GM19397 (cell line): ENCODE data around the gene BICC1.

Source experiments
- ATAC-seq: cut with Tn5 transposase; IDR thresholded peaks from one replicate; pipeline ENCODE4 v1.9.1; 2021; ENCODE audit warnings: mild to moderate bottlenecking, moderate library complexity; ENCODE audit not compliant: unreplicated experiment

The BICC1 gene

GRCh38 chr10:58817201-58817846, 304.7 kb downstream of the BICC1 start:
- no peak for ATAC-seq

GRCh38 chr10:58818900-58819299, 306.2 kb downstream of the BICC1 start:
- no peak for ATAC-seq

DNA sequence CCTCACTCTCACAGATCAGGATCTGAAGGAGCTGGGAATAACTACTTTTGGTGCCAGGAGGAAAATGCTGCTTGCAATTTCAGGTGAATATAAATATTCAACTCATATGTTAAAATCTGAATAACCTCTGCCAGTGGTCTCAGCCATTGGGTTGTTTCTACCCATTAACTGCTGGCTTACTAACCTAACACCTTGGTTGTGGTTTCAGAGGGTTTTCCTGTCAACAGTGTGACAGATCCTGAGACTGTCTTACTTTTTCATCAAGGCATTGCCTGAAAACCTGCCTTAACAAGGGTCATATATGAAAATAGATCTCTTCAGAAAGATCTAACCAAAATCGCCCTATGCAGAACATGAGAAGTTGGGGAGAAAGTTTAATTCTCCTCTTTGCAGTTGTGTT, 307.7 kb downstream of the BICC1 start:
- ATAC-seq: no peak

- no peak for ATAC-seq
Measured at GRCh38 chr10:58820861-58821751, 308.4 kb downstream of the BICC1 start.

DNA sequence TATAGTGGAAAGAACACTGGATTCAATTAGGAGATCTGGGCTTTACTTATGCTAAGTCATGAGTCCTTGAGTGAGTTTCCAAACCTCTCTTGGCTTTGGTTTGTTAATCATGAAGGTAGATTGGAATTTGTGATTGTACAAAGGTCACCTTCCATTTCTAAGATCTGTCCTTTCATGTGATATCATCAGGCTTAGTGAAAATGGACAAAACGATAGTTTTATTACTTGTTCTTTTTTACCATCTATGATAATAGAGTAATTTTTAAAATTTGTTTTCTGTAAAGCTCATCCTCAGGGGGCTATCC, 309.0 kb downstream of the BICC1 start:
- no peak for ATAC-seq

- ATAC-seq: no peak
Measured at GRCh38 chr10:58823983-58824382, 311.3 kb downstream of the BICC1 start.

DNA sequence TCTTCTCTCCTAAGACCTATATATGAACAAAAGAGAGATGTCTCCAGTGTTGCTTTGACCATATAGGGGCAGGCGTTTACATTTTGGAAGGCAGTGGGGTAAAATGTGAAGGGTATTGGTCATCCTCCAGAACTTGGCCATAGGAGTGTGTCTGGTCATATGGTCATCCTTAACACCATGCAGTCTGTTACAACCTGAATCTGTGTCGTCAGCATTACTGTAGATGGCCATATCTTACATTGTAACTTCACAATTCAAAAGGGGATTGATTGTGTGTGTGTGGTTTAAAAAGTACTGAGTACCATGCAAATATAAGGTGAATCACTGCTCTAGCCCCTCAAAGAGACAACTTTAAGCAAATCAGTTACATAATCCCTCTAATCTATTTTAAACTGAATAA, 311.7 kb downstream of the BICC1 start:
- no peak for ATAC-seq

GRCh38 chr10:58826694-58827093, 314.0 kb downstream of the BICC1 start:
- no peak for ATAC-seq

DNA sequence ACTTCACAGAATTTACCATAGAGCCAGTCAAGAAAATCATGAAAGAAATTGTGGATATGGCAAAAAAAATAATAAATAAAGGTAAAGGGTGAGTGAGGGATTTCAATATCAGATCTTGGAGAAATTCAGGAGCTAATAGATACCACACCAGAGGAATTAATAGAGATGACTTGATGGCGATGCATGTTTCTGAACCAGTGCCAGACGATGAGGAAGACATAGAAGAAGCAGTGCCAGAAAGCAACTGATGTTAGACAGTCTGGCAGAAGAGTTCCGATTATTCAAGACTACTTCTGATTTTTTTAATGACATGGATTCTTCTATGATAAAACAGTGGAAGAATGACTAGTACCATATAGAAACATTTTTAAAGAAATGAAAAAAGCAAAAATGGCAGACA, 314.7 kb downstream of the BICC1 start:
- ATAC-seq: no peak

DNA sequence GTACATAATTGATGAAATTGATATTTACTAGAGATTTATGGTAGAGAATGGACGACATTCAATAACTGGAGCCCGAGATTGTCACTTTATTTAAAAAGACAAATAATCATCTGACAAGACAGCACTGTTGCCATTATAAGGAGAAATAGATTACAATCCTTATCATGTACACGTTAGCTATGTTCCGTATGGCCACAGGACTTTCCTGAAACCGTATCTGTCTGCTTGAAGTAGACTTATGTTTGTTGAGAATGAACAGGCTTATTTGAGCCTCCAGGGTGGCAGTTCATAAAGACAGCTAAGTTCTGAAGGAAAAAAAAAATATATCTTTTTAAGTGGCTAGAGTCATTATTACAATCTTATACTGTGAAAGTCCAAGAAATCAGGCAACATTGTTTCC, 317.2 kb downstream of the BICC1 start:
- ATAC-seq: no peak

DNA sequence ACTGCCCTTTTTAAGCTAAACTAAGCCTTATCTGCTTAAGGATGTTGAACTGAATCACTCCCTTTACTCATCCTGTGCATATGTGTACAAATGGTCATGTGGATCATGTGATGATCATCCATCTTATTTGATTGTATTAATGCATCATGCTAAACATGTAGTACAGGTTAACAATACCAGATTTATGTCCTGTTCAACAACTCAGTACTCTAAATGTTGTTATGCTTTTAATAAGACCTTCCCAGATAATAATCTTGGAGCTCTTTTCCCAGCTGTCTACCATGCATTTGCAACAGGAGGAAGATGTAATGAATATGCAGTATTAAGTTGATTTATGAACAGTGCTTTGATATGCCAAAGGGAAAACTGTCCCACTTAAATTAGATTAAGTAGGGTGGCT, 318.0 kb downstream of the BICC1 start:
- ATAC-seq: no peak

GRCh38 chr10:58833771-58834561, 321.3 kb downstream of the BICC1 start:
- ATAC-seq: no peak

GRCh38 chr10:58836176-58836700, 323.6 kb downstream of the BICC1 start:
- no peak for ATAC-seq

- ATAC-seq: no peak
Measured at GRCh38 chr10:58836991-58837575, 324.4 kb downstream of the BICC1 start.

- ATAC-seq: no peak
Measured at GRCh38 chr10:58837826-58838225, 325.2 kb downstream of the BICC1 start.

- no peak for ATAC-seq
Measured at GRCh38 chr10:58838561-58839208, 326.0 kb downstream of the BICC1 start.

DNA sequence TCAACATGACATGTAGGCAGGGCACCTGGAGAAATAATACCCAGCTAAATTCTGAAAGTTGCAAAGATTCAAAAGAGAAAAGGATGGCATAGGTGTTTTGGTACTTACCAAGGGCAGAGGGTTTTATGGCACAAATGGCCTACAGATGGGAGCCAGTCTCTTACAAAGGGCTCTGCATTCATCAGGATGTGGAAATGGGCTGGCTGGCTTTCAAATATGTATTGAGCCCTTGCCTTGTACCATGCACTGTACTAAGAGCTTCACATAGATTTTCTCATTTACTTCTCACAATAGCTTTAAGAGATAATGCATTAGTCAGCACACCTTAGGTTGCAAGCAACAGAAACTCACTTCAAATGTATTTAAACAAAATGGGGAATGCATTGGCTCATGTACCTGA, 327.1 kb downstream of the BICC1 start:
- no peak for ATAC-seq

DNA sequence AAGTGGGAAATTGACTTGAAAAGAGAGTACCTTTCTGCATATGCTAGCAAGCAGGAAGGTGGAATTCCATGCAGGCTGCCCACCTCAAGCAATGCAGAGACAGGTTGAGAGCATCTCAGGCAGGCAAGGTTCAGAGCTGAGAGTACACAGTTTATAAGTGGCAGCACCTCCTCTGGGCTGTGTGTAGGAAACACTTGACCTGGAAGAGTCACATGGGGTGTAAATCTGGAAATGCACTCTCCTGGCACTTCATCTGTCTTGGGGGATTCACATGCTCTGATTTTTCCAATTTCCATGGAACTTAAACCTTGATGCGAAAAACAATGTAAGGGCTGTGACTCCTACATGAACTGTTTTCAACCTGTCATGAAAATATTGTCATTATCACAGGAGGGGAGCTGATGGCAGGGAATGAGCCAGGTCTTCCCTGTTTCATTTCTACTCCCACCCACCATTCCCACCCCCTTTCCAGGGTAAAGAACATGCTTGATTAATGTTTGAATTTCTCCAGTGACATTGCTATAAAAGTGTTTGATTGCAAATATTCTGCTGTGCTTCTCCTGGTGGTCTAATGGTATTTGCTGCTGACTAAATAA, 328.3 kb downstream of the BICC1 start:
- no peak for ATAC-seq

GRCh38 chr10:58842860-58843376, 330.2 kb downstream of the BICC1 start:
- no peak for ATAC-seq

DNA sequence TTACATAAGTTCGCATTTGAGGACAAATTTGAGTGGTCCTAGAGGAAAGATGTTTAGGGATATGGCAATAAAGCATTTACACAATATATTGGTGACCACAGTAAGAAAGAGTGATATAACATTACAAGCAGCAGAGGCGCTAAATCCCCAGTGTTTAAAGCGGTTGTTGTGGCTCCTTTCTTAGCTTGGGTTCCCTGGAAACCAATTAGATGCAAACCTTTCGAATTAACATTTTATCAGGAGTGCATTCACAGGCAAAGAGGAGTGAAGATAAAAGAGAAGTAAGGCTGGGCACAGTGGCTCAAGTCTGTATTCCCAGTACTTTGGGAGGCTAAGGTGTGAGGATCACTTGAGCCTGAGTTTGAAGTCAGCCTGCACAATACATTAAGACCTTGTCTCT, 331.1 kb downstream of the BICC1 start:
- no peak for ATAC-seq
